ENCODE results near the gene CNTNAP2. TPM values are rescaled to one million over a fixed set of nuclear protein-coding genes. Genes with fewer than 3 reads are reported as not detected.

Gene CNTNAP2
- total RNA-seq, 2 donors from 2014 or later = 171 to 228 TPM

- no peaks in the 10 kb centered on the region for H3K36me3 Mint-ChIP-seq (ENCODE audit: low read depth)
- peaks cover 7% of the 10 kb centered on the region for H3K9me3 Mint-ChIP-seq
- H3K27me3 Mint-ChIP-seq (ENCODE audit: insufficient read depth) = no peaks in the 10 kb centered on the region
- TF ChIP-seq CTCF (conservative IDR thresholded peaks at IDR 0.05) = no peak
- no peak for DNase-seq
- H3K27me3 ChIP-seq (ENCODE audit: control insufficient read depth, insufficient read depth, low read length, poor library complexity, severe bottlenecking) = no peaks in the 10 kb centered on the region
- no peaks in the 10 kb centered on the region for H3K36me3 ChIP-seq (ENCODE audit: control insufficient read depth, insufficient read depth, low read length)
- H3K4me3 ChIP-seq (ENCODE audit: low read length) = no peak overlapping the region
- H3K9ac ChIP-seq (ENCODE audit: extremely low read depth, low read length, poor library complexity, severe bottlenecking) = no peak overlapping the region
- H3K27ac Mint-ChIP-seq = no peak overlapping the region
- peaks cover 4% of the 10 kb centered on the region for H3K4me1 ChIP-seq (ENCODE audit: control insufficient read depth, insufficient read depth, low read length)
- H3K9me3 ChIP-seq (ENCODE audit: control insufficient read depth, low read length) = no peaks in the 10 kb centered on the region
- H3K27ac ChIP-seq (ENCODE audit: low read depth, low read length) = no peak overlapping the region
- no peak overlapping the region for H3K4me3 Mint-ChIP-seq
- H3K4me1 Mint-ChIP-seq = peaks cover 4% of the 10 kb centered on the region
Measured at GRCh38 chr7:147411096-147411495, 1294.5 kb downstream of the CNTNAP2 start.

- no peaks in the 10 kb centered on the region for H3K27me3 ChIP-seq (ENCODE audit: control insufficient read depth, insufficient read depth, low read length, poor library complexity, severe bottlenecking)
- no peak overlapping the region for H3K9ac ChIP-seq (ENCODE audit: extremely low read depth, low read length, poor library complexity, severe bottlenecking)
- H3K4me1 ChIP-seq (ENCODE audit: control insufficient read depth, insufficient read depth, low read length) = peaks cover 4% of the 10 kb centered on the region
- Mint-ChIP-seq H3K4me3 (no peak overlapping the region), H3K27ac (no peak overlapping the region), H3K4me1 (peaks cover 4% of the 10 kb centered on the region), H3K36me3 (ENCODE audit: low read depth) (no peaks in the 10 kb centered on the region), H3K27me3 (ENCODE audit: insufficient read depth) (no peaks in the 10 kb centered on the region), H3K9me3 (peaks cover 7% of the 10 kb centered on the region)
- DNase-seq = no peak
- 87 to 90% methylated on average over 2 of the region's 2 CpGs for WGBS, 2 experiments (ENCODE audit: insufficient coverage in 1 of 2, insufficient read length in 1 of 2)
- H3K9me3 ChIP-seq (ENCODE audit: control insufficient read depth, low read length) = no peaks in the 10 kb centered on the region
- no peak for TF ChIP-seq CTCF (conservative IDR thresholded peaks at IDR 0.05)
- no peak overlapping the region for H3K27ac ChIP-seq (ENCODE audit: low read depth, low read length)
- no peaks in the 10 kb centered on the region for H3K36me3 ChIP-seq (ENCODE audit: control insufficient read depth, insufficient read depth, low read length)
- no peak overlapping the region for H3K4me3 ChIP-seq (ENCODE audit: low read length)
Measured at GRCh38 chr7:147412109-147412508, 1295.5 kb downstream of the CNTNAP2 start.

GRCh38 chr7:147412782-147413556, 1296.4 kb downstream of the CNTNAP2 start:
- Mint-ChIP-seq H3K4me3 (no peak overlapping the region), H3K4me1 (peaks cover 4% of the 10 kb centered on the region), H3K27me3 (ENCODE audit: insufficient read depth) (no peaks in the 10 kb centered on the region), H3K36me3 (ENCODE audit: low read depth) (no peaks in the 10 kb centered on the region), H3K27ac (no peak overlapping the region), H3K9me3 (peaks cover 7% of the 10 kb centered on the region)
- H3K27me3 ChIP-seq (ENCODE audit: control insufficient read depth, insufficient read depth, low read length, poor library complexity, severe bottlenecking) = no peaks in the 10 kb centered on the region
- H3K9ac ChIP-seq (ENCODE audit: extremely low read depth, low read length, poor library complexity, severe bottlenecking) = no peak overlapping the region
- no peaks in the 10 kb centered on the region for H3K9me3 ChIP-seq (ENCODE audit: control insufficient read depth, low read length)
- no peak for TF ChIP-seq CTCF (conservative IDR thresholded peaks at IDR 0.05)
- DNase-seq = no peak
- H3K4me1 ChIP-seq (ENCODE audit: control insufficient read depth, insufficient read depth, low read length) = peaks cover 4% of the 10 kb centered on the region
- no peak overlapping the region for H3K27ac ChIP-seq (ENCODE audit: low read depth, low read length)
- H3K4me3 ChIP-seq (ENCODE audit: low read length) = no peak overlapping the region
- WGBS, 2 experiments (ENCODE audit: insufficient coverage in 1 of 2, insufficient read length in 1 of 2) = 91 to 93% methylated on average over 3 to 8 of the region's 8 CpGs
- no peaks in the 10 kb centered on the region for H3K36me3 ChIP-seq (ENCODE audit: control insufficient read depth, insufficient read depth, low read length)
